Measurements from ENCODE around the gene MAPK6. TPM values are rescaled to one million over a fixed set of nuclear protein-coding genes. Genes with fewer than 3 reads are reported as not detected.
A peak's percentile ranks its signal among the peaks of the same experiment; 100 is the strongest.
"Not testable (repeated sequence)": the region's sequence is repeated elsewhere in the genome, so short reads cannot be mapped to it uniquely, and the experiment has no call there.

Gene MAPK6
- total and polyA plus RNA-seq, 10 of the 15 experiments (the other 5 are each of a cell fraction or from before 2014, with no cell fraction given): 20.6 to 100 (median 52.6) TPM

- TF ChIP-seq ATF2 (IDR thresholded peaks at IDR 0.05; ENCODE audit: low read length): no peak
These were observed 16.7 kb upstream of the MAPK6 start (continued) for GRCh38 chr15:52002351-52002750.

GRCh38 chr15:52003089-52003488, 15.9 kb upstream of the MAPK6 start:
- BruUV-seq (replicated peaks); H4K20me1 ChIP-seq (ENCODE audit: control insufficient read depth, insufficient read depth); H3K79me2 ChIP-seq (ENCODE audit: control insufficient read depth, insufficient read depth, low read length); H3K9ac ChIP-seq (ENCODE audit: control insufficient read depth, insufficient read depth, low read length); H3K4me2 ChIP-seq (ENCODE audit: control insufficient read depth, insufficient read depth); FAIRE-seq; H3K4me3 ChIP-seq; ATAC-seq; H3K27me3 ChIP-seq (replicated peaks in 1 of 2; ENCODE audit: control insufficient read depth in 2 of 2, insufficient read depth in 2 of 2, low read length in 1 of 2); H3K27ac ChIP-seq (ENCODE audit: control insufficient read depth, insufficient read depth); H3K36me3 ChIP-seq (ENCODE audit: control insufficient read depth in 2 of 2, insufficient read depth in 2 of 2, low read length in 1 of 2); H2AFZ ChIP-seq (ENCODE audit: control insufficient read depth, low read depth, low read length); intact Hi-C loops (cut with micrococcal nuclease; ENCODE audit: unreplicated experiment); in situ Hi-C loops (cut with MboI); DNase-seq (ENCODE audit: low read depth, low spot score): not testable (repeated sequence)
- ChIA-PET CTCF (interaction anchor here (0.6 to 2.8 kb wide), 2 partner anchors 22 to 71 kb away, joined by 3 to 6 read pairs; no protein-coding TSS in a partner anchor), RAD21 (ENCODE audit: unreplicated experiment) (interaction anchor here (0.6 kb wide), 1 partner anchor 142 kb away, joined by 3 read pairs; no protein-coding TSS in a partner anchor), POLR2A (interaction anchor here (1.3 kb wide), 1 partner anchor 17 kb away, joined by 5 read pairs; no protein-coding TSS in a partner anchor), SMC1A (ENCODE audit: uncharacterized antibody, unreplicated experiment) (interaction anchor here (0.6 to 1.9 kb wide), 5 partner anchors 17 to 978 kb away, joined by 3 to 7 read pairs (median 4); no protein-coding TSS in a partner anchor)
- Histone ChIP-seq H3K4me1 (ENCODE audit: control insufficient read depth, insufficient read depth, low read length) (peaks cover 33% of the 10 kb centered on the region), H3K9me3 (replicated peaks; ENCODE audit: control insufficient read depth, insufficient read depth, low read length) (peaks cover 11% of the 10 kb centered on the region)
- TF ChIP-seq ZBTB33 (IDR thresholded peaks at IDR 0.05): peak; percentile 88
- WGBS (ENCODE audit: insufficient coverage, insufficient replicate concordance, low lambda C conversion rate, missing lambda C conversion rate): 86% methylated on average over 7 of the region's 7 CpGs

Measured in GM12878 (cell line).